ENCODE results near the gene LCE7A. TPM values are rescaled to one million over a fixed set of nuclear protein-coding genes. Genes with fewer than 3 reads are reported as not detected.

Gene LCE7A
- total and polyA plus RNA-seq, 2 donors (not counting 3 experiments of a cell fraction or from before 2014, with no cell fraction given): not detected

GRCh38 chr1:152886085-152886484, 26.3 kb downstream of the LCE7A start:
- no peak overlapping the region for H3K4me2 ChIP-seq (ENCODE audit: insufficient read depth, low read length)
- H3K9me3 ChIP-seq (replicated peaks; ENCODE audit: control insufficient read depth, insufficient read depth, low read length): no peaks in the 10 kb centered on the region
- no peak overlapping the region for H3K9ac ChIP-seq (replicated peaks; ENCODE audit: extremely low read depth, insufficient read depth, low read length)
- DNase-seq (ENCODE audit: low read depth, low spot score): no peak
- ChIA-PET CTCF (no interaction called here), POLR2A (no interaction called here)
- no peaks in the 10 kb centered on the region for H3K36me3 ChIP-seq (ENCODE audit: control insufficient read depth in 2 of 2, extremely low read depth in 1 of 2, insufficient read depth in 2 of 2, low read length in 2 of 2)
- H3K27ac ChIP-seq (ENCODE audit: insufficient read depth, low read depth, low read length): no peak overlapping the region
- no peak overlapping the region for H3K4me3 ChIP-seq (replicated peaks in 1 of 3; ENCODE audit: insufficient read depth in 1 of 3, low read depth in 1 of 3, low read length in 3 of 3)
- H3K9me1 ChIP-seq (replicated peaks; ENCODE audit: control insufficient read depth, extremely low read depth, insufficient read depth, low read length): no peaks in the 10 kb centered on the region
- intact Hi-C loops (cut with micrococcal nuclease) (no loop called here), dilution Hi-C loops (cut with MboI; ENCODE audit: extremely low pct_ligation_motif_present, low sequenced_read_pairs) (no loop called here)
- H3K79me2 ChIP-seq (ENCODE audit: control insufficient read depth, insufficient read depth, low read length): no peaks in the 10 kb centered on the region
- H3K4me1 ChIP-seq (ENCODE audit: control insufficient read depth, extremely low read depth, insufficient read depth, low read length): no peaks in the 10 kb centered on the region
- TF ChIP-seq POLR2A (IDR thresholded peaks at IDR 0.05; ENCODE audit: low read depth, low read length): no peak
- no peak for TF ChIP-seq CTCF (IDR thresholded peaks at IDR 0.05; ENCODE audit: extremely low read depth in 1 of 2, insufficient read depth in 1 of 2, low read depth in 1 of 2, low read length in 2 of 2)
- no peak for TF ChIP-seq EZH2 (IDR thresholded peaks at IDR 0.05; ENCODE audit: borderline replicate concordance, low read depth, low read length, severe bottlenecking)
- FAIRE-seq: no peak
- H4K20me1 ChIP-seq (replicated peaks; ENCODE audit: control insufficient read depth, extremely low read depth, insufficient read depth, low read length): no peaks in the 10 kb centered on the region
- H2AFZ ChIP-seq (ENCODE audit: low read depth, low read length): no peak overlapping the region
- BruUV-seq (replicated peaks): no TSS peak
- H3K27me3 ChIP-seq (ENCODE audit: control insufficient read depth in 2 of 2, insufficient read depth in 2 of 2, low read length in 2 of 2): no peaks in the 10 kb centered on the region

GRCh38 chr1:152886758-152887409, 27.1 kb downstream of the LCE7A start:
- H3K4me1 ChIP-seq (ENCODE audit: control insufficient read depth, extremely low read depth, insufficient read depth, low read length): no peaks in the 10 kb centered on the region
- dilution Hi-C loops (cut with MboI; ENCODE audit: extremely low pct_ligation_motif_present, low sequenced_read_pairs): no loop called here
- H4K20me1 ChIP-seq (replicated peaks; ENCODE audit: control insufficient read depth, extremely low read depth, insufficient read depth, low read length): no peaks in the 10 kb centered on the region
- intact Hi-C loops (cut with micrococcal nuclease): no loop called here
- no peak overlapping the region for H2AFZ ChIP-seq (ENCODE audit: low read depth, low read length)
- no peak overlapping the region for H3K27ac ChIP-seq (ENCODE audit: insufficient read depth, low read depth, low read length)
- no peak overlapping the region for H3K9ac ChIP-seq (replicated peaks; ENCODE audit: extremely low read depth, insufficient read depth, low read length)
- H3K27me3 ChIP-seq (ENCODE audit: control insufficient read depth in 2 of 2, insufficient read depth in 2 of 2, low read length in 2 of 2): no peaks in the 10 kb centered on the region
- H3K79me2 ChIP-seq (ENCODE audit: control insufficient read depth, insufficient read depth, low read length): no peaks in the 10 kb centered on the region
- no peaks in the 10 kb centered on the region for H3K9me3 ChIP-seq (replicated peaks; ENCODE audit: control insufficient read depth, insufficient read depth, low read length)
- CTCF ChIA-PET: interaction anchor here (1.5 kb wide), 1 partner anchor 16 kb away, joined by 4 read pairs; no protein-coding TSS in a partner anchor
- H3K4me3 ChIP-seq (replicated peaks in 1 of 3; ENCODE audit: insufficient read depth in 1 of 3, low read depth in 1 of 3, low read length in 3 of 3): no peak overlapping the region
- no peak overlapping the region for H3K4me2 ChIP-seq (ENCODE audit: insufficient read depth, low read length)
- no TSS peak for BruUV-seq (replicated peaks)
- H3K36me3 ChIP-seq (ENCODE audit: control insufficient read depth in 2 of 2, extremely low read depth in 1 of 2, insufficient read depth in 2 of 2, low read length in 2 of 2): no peaks in the 10 kb centered on the region
- FAIRE-seq: no peak
- no peak for DNase-seq (ENCODE audit: low read depth, low spot score)
- POLR2A ChIA-PET: no interaction called here
- no peak for TF ChIP-seq JUN (IDR thresholded peaks at IDR 0.05; ENCODE audit: borderline replicate concordance, insufficient read depth, insufficient read length, low read depth)
- no peak for TF ChIP-seq GATA2 (IDR thresholded peaks at IDR 0.05; ENCODE audit: insufficient read depth, insufficient read length, low read depth, low read length)
- no peak for TF ChIP-seq EZH2 (IDR thresholded peaks at IDR 0.05; ENCODE audit: borderline replicate concordance, low read depth, low read length, severe bottlenecking)
- no peak for TF ChIP-seq CTCF (IDR thresholded peaks at IDR 0.05; ENCODE audit: extremely low read depth in 1 of 2, insufficient read depth in 1 of 2, low read depth in 1 of 2, low read length in 2 of 2)
- H3K9me1 ChIP-seq (replicated peaks; ENCODE audit: control insufficient read depth, extremely low read depth, insufficient read depth, low read length): no peaks in the 10 kb centered on the region
